Activated gamma-delta T cell treated with Interleukin-2 at 50 U/mL for 16 hours (primary cell): ENCODE results near the gene NDE1.
"Not testable (repeated sequence)": the region's sequence is repeated elsewhere in the genome, so short reads cannot be mapped to it uniquely, and the experiment has no call there.

ENCODE experiments used
- DNase-seq: peaks from one replicate; pipeline ENCODE4 v3.0.0-alpha.2; 2020

Gene NDE1

GRCh38 chr16:15650019-15650697 lies at the start of gene NDE1:
Gene NDE1 (plus strand): TSS chr16:15650245. CDS start chr16:15664779, 14,534 bp downstream.
- peak; percentile 84 for DNase-seq

- DNase-seq, result no peak
Measured at GRCh38 chr16:15601212-15601879, 48.7 kb upstream of the NDE1 start.

DNA sequence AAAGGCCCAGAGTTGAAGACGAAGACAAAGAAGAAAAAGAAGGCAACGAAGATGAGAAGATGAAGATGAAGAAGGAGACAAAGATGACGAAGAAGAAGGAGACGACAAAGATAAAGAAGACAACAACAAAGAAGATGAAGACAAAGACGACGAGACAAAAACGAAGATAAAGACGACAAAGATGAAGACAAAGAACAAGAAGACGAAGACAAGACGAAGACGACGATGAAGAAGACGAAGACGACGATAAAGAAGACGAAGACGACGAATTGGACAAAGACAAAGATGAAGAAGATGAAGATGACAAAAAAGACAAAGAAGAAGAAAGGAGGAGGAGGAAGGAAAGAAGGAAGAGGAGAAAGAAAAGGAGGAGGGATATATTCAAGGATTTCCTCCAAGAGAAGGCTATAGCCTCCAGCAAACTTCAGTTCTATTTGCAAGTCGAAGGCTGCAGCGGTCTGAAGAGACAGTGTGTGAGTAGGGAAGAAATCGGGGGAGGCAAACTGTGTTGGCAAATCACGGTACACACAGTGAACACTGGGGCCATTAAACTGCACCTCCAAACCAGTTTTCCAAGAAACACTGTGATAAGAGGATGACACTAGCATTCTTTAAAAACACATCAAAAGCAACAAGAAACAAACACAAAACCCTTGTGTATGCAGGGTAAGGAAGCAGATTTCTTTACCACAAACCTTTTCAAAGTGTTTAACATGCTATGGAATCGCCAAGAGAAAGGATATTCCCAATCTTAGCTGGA lies 47.6 kb upstream of the NDE1 start:
- DNase-seq, result no peak

DNA sequence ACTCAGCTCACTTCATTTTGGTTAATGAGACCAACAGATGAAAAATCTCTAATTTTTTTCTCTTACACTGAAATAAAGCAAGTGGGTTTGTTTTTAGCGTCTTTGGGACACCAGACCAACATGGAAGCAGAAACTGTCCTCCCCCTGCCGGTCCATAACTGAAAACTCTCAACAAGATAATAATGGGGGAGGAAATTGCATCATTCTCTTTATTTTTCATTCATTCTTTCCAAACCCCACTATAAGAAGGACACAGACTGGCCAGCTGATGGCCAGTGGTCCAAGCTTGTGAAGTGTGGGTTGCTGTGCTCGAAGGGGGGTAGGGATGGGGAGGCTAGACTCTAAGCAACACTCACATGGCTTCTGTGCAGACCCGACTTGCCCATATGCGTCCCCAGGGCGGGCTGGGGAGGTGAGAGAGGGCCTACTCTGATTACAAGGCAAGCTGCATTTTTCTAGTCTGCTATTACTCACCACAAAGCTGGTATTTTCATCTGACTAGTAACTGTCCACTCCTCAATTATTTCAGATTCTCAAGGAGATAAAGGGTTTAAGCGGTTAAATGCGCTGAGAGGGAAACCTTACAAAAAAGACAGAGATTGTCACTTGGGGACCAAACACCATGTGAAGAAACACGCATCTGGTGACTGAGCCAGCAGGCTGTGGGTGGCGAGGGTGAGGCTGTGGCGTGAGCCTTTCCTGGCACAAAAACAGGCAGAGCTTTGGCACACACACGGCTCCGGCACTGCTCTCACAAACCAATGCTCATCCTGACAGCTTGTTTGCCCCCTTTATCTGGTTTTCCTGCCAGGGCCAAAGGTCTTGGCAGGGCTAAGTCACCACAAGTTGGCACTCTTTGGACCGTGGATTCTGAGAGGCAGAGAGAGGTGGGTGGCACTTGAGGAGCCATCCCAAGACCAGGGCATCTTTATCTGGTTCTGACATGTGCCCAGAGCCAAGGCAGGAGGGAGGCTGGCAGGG lies 45.3 kb upstream of the NDE1 start:
- DNase-seq, result no peak

GRCh38 chr16:15605839-15606517 lies 44.1 kb upstream of the NDE1 start:
- DNase-seq, result no peak

DNA sequence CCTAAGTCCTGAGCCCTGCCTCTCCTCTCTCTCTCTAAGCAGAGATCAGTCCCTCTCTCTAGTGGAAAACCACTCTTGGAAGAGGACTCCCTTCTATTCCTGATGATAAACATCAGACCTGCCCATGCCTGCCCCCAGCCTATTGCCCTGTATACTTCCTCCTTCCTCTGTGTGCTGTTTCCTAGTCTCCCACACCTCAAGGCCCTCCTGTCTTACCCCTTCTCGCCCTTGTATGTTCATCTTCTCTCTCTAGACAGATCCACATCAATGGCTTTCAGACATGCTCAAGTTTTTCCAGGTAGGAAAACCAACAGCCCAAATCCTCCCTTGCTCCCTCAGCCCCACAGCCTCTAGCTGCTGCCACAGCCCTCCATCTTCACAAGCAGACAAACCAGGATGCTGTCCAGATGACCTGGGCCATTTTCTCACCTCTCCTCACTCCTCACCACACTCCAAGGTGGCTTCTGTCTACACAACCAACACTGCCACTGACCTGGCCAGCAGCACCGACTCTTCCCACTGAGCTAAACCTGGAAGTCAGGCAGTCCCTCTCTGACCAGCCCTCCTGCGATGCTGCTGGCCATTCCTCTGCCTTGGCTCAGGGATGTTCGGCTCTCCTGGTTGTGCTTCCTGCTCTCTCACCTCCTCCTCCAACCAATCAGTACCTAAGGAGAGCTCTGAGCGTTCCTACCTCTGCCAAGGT lies 43.4 kb upstream of the NDE1 start:
- no peak for DNase-seq

- not testable (repeated sequence) for DNase-seq
Measured at GRCh38 chr16:15607221-15607699, 42.8 kb upstream of the NDE1 start.

DNA sequence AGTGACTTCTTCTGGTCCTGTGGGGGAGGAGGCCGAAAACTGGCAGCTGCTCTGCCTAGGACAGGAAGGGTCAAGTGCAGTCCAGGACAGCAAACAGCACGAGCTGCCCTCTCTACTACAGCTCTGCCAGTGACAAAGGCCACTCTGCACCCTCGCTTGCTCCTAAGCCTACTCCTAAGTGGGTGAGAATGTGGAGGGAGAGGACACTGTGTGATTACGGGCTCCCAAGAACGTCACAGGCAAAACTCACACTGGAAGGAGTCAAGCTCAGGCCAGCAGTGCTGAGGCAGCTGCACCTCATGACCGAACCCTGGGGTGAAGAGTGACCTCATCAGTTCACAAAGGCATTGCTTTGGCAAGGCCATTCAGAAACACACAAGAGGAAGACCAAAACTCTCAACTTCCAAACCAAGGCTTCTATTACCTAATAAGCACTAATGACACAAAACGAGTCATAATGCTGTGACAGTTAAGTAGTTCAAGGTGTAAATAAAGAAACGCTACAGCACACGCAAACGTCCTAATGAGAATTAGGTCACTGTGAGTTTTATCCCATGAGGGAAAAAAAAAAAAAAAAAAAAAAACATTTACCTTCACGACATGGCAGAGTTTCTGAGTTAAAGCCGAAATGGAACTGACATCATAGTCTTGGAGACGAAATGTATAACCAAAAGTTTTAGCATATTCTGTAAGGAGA lies 42.2 kb upstream of the NDE1 start:
- DNase-seq, result no peak

DNA sequence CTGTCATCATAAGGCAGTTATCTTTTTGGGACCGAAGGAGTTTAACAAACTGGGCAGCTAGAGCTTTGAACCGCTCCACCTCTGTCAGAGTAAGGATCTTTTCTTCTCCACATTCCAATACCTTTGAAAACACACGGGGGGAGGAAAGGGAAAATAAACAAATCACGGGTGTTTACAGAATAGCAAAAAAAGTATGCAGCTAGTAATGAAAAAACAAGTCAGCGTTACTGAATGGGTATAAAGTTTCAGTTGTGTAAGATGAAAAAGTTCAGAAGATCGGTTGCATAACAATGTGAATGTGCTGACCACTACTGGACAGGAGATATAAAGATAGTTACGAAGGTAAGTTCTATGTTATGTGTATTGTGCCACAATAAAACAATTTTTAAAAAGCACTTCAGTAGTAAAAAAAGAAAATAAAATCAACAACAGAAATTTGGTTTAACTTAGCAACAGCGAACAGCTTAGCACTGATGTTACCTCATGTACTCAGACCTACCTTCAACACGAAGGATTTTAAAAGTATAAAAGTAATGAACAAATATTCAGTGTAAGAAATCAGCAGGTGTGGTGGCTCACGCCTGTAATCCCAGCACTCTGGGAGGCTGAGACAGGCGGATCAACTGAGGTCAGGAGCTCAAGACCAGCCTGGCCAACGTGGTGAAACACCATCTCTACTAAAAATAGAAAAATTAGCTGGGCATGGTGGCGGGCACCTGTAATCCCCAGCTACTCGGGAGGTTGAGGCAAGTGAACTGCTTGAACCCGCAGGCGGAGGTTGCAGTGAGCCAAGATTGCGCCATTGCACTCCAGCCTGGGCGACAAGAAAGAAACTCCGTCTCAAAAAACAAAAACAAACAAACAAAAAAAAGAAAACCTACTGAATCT lies 41.4 kb upstream of the NDE1 start:
- DNase-seq, result no peak

- no peak for DNase-seq
Measured at GRCh38 chr16:15609286-15609649, 40.8 kb upstream of the NDE1 start.

- no peak for DNase-seq
Measured at GRCh38 chr16:15610369-15610871, 39.6 kb upstream of the NDE1 start.

GRCh38 chr16:15611610-15612009 lies 38.4 kb upstream of the NDE1 start:
- DNase-seq, result no peak

DNA sequence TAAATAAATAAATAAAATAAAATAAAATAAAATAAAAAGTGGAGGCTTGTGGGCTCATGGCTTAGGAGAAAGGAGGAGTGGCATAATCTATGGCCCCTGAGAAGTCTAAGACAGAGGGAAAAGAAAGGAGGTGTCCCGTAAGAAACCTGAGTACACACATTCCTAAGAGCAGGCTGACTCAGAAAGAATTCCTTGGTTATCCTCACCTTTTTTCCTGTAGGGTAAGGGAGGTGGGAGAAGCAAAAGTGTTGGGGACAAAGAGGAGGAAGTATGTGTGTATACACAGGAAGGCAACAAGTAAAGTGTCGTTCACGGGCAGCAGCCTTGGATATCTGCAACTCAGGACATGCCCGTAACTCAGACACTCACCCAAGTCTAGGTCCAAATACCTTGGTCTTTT lies 36.4 kb upstream of the NDE1 start:
- DNase-seq, result no peak

DNA sequence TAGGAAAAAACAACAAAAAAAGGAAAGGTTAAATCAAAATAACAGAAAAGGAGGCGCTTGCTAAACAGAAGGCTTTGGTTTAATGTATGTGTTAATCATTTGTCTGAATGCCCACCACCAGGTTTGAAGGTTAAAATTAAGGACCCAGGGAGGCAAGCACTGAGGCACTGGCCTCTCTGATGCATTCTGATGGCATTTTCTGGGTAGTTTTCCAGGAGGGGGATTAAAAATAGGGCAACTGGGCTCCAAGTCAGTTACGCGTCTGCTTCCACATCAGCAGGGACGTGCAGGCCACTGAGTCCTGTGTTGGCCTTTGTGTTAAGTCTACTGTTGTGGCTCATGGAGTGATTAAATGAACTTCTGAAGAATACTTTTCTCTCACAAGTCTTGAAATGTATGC lies 34.0 kb upstream of the NDE1 start:
- DNase-seq, result no peak

DNA sequence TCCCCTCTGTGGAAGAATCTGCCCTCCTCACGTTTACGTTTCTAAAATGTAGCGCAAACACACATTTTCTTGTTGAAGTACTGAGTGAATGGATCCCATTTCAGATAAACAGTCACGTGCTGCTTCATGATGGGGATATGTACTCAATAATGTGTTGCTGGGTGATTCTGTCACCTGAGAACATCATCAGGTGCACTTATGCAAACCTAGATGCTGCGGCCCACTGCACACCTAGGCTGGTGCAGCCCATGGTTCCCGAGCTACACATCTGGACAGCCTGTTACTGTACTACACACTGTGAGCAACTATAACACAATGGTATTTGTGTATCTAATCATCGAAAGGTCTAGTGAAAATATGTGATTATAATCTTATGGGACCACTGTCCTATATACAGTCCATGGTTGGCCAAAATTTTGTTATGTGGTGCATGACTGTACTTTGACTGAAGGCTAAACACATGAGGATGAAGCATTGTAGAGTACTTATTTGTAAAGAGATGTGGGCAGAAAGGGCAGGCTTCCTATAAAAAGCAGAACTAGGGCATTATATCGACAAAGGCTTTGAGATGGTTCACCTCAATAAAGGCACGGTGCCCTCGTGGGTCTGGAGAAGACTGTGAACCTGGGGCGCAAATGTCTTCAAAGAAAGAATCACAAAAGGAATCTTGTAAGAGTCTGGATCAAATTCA lies 33.4 kb upstream of the NDE1 start:
- DNase-seq, result no peak

DNA sequence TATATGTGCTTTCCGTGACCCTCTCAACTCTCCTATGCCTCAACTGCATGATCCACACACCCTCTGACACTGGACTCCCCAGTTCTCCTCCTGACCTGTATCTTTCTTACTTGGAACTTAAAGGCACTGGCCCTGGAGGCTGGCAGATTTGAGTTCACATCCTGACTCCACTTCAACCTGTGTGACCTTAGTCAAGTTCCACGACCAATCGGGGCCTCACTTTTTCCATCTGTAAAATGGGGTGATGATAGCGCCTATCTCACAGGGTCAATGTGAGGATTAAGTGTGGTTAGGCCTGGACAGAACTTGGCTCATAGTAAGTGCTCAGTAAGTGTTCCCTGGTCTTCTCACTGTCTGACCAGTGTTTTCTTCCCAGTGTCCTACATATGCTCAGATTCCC lies 32.1 kb upstream of the NDE1 start:
- DNase-seq, result no peak

GRCh38 chr16:15618392-15618791 lies 31.7 kb upstream of the NDE1 start:
- DNase-seq, result no peak

DNA sequence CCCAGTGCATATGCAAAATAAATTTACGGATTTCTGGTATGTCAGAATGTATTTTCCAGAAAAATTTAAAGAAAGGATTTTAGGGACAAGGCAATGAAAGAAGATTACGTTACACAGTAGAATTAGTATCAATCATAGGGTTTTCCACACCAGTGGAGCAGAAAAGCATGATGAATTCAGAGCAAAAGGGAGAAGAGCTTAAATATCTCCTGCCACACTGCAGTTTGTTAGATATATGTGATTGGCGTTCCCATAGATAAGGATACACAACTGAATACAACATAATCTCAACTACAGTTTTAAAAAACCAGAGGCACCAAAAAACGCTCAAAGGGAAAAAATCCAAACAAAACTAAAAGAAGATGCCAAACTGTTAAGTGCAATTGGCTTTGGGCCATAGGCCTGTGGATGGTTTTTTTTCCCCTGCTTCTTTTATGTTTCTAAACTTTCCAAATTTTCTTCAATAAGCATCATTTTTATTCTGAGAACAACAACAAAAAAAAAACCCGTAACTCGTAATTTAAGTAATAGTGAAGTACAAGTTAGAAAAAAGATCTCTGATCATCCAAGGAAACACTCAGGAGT lies 29.3 kb upstream of the NDE1 start:
- no peak for DNase-seq
